ENCODE measurements around the gene MMP10. TPM values are rescaled to one million over a fixed set of nuclear protein-coding genes. Genes with fewer than 3 reads are reported as not detected.

The MMP10 gene
- total and polyA plus RNA-seq, 4 donors = not detected

GRCh38 chr11:102763440-102763839 is 17.0 kb downstream of the MMP10 start:
- Histone ChIP-seq H3K36me3 (ENCODE audit: control insufficient read depth in 4 of 4, insufficient read depth in 3 of 4, low read depth in 1 of 4, low read length in 3 of 4) (no peaks in the 10 kb centered on the region), H3K9ac (ENCODE audit: low read depth in 1 of 2, low read length in 2 of 2) (no peak overlapping the region), H3K9me3 (ENCODE audit: control insufficient read depth in 4 of 4, low read length in 3 of 4) (no peaks in the 10 kb centered on the region), H3K27ac (ENCODE audit: low read depth in 1 of 2, low read length in 2 of 2) (no peak overlapping the region), H3K4me3 (ENCODE audit: low read depth in 1 of 3, low read length in 3 of 3) (no peak overlapping the region), H3K4me1 (ENCODE audit: control insufficient read depth in 4 of 4, insufficient read depth in 4 of 4, low read length in 3 of 4) (no peaks in the 10 kb centered on the region), H3K27me3 (ENCODE audit: control insufficient read depth in 4 of 4, insufficient read depth in 4 of 4, low read length in 3 of 4) (peaks cover 0 to 4% (median 2%) of the 10 kb centered on the region in 4 donors)
- TF ChIP-seq MAX (IDR thresholded peaks at IDR 0.05) (no peak), JUND (IDR thresholded peaks at IDR 0.05) (no peak), TAF1 (conservative IDR thresholded peaks at IDR 0.05) (no peak), ZBTB33 (IDR thresholded peaks at IDR 0.05) (no peak), EGR1 (IDR thresholded peaks at IDR 0.05; ENCODE audit: low read depth in 2 of 2) (no peak), RAD21 (IDR thresholded peaks at IDR 0.05) (no peak), FOXA1 (IDR thresholded peaks at IDR 0.05) (no peak), HNF4G (IDR thresholded peaks at IDR 0.05) (no peak), NR2F2 (IDR thresholded peaks at IDR 0.05) (no peak), RXRA (IDR thresholded peaks at IDR 0.05) (no peak), ATF3 (IDR thresholded peaks at IDR 0.05) (no peak), FOXA2 (IDR thresholded peaks at IDR 0.05) (no peak), YY1 (IDR thresholded peaks at IDR 0.05) (no peak)
- DNase-seq (ENCODE audit: low spot score) = no peak
- WGBS = 61% methylated on average over 2 of the region's 2 CpGs

- H3K27ac ChIP-seq (ENCODE audit: low read depth in 1 of 2, low read length in 2 of 2) = no peak overlapping the region
- WGBS = 47% methylated on average over 2 of the region's 2 CpGs
- no peaks in the 10 kb centered on the region for H3K4me1 ChIP-seq (ENCODE audit: control insufficient read depth in 4 of 4, insufficient read depth in 4 of 4, low read length in 3 of 4)
- no peak overlapping the region for H3K9ac ChIP-seq (ENCODE audit: low read depth in 1 of 2, low read length in 2 of 2)
- no peaks in the 10 kb centered on the region for H3K9me3 ChIP-seq (ENCODE audit: control insufficient read depth in 4 of 4, low read length in 3 of 4)
- TF ChIP-seq FOXA1 (IDR thresholded peaks at IDR 0.05) = no peak
- TF ChIP-seq EGR1 (IDR thresholded peaks at IDR 0.05; ENCODE audit: low read depth in 2 of 2) = no peak
- no peak for TF ChIP-seq JUND (IDR thresholded peaks at IDR 0.05)
- TF ChIP-seq HNF4G (IDR thresholded peaks at IDR 0.05) = no peak
- no peak for TF ChIP-seq ZBTB33 (IDR thresholded peaks at IDR 0.05)
- no peak for TF ChIP-seq TAF1 (conservative IDR thresholded peaks at IDR 0.05)
- no peak for TF ChIP-seq MAX (IDR thresholded peaks at IDR 0.05)
- no peak for DNase-seq (ENCODE audit: low spot score)
- peaks cover 0 to 3% (median 0%) of the 10 kb centered on the region in 4 donors for H3K27me3 ChIP-seq (ENCODE audit: control insufficient read depth in 4 of 4, insufficient read depth in 4 of 4, low read length in 3 of 4)
- no peaks in the 10 kb centered on the region for H3K36me3 ChIP-seq (ENCODE audit: control insufficient read depth in 4 of 4, insufficient read depth in 3 of 4, low read depth in 1 of 4, low read length in 3 of 4)
- no peak overlapping the region for H3K4me3 ChIP-seq (ENCODE audit: low read depth in 1 of 3, low read length in 3 of 3)
Measured at GRCh38 chr11:102762361-102762767, 18.1 kb downstream of the MMP10 start.

- no peaks in the 10 kb centered on the region for H3K4me1 ChIP-seq (ENCODE audit: control insufficient read depth in 4 of 4, insufficient read depth in 4 of 4, low read length in 3 of 4)
- no peaks in the 10 kb centered on the region for H3K36me3 ChIP-seq (ENCODE audit: control insufficient read depth in 4 of 4, insufficient read depth in 3 of 4, low read depth in 1 of 4, low read length in 3 of 4)
- 80% methylated on average over 4 of the region's 4 CpGs for WGBS
- no peaks in the 10 kb centered on the region for H3K9me3 ChIP-seq (ENCODE audit: control insufficient read depth in 4 of 4, low read length in 3 of 4)
- no peak overlapping the region for H3K9ac ChIP-seq (ENCODE audit: low read depth in 1 of 2, low read length in 2 of 2)
- H3K27me3 ChIP-seq (ENCODE audit: control insufficient read depth in 4 of 4, insufficient read depth in 4 of 4, low read length in 3 of 4) = peaks cover 0 to 3% (median 0%) of the 10 kb centered on the region in 4 donors
- DNase-seq (ENCODE audit: low spot score) = no peak
- H3K27ac ChIP-seq (ENCODE audit: low read depth in 1 of 2, low read length in 2 of 2) = no peak overlapping the region
- no peak for TF ChIP-seq NR2F2 (IDR thresholded peaks at IDR 0.05)
- no peak for TF ChIP-seq TAF1 (conservative IDR thresholded peaks at IDR 0.05)
- TF ChIP-seq RXRA (IDR thresholded peaks at IDR 0.05) = no peak
- TF ChIP-seq CTCF (IDR thresholded peaks at IDR 0.05; ENCODE audit: low read depth, low read length, missing input control) = no peak
- no peak for TF ChIP-seq FOXA2 (IDR thresholded peaks at IDR 0.05)
- no peak for TF ChIP-seq MAX (IDR thresholded peaks at IDR 0.05)
- H3K4me3 ChIP-seq (ENCODE audit: low read depth in 1 of 3, low read length in 3 of 3) = no peak overlapping the region
Measured at GRCh38 chr11:102761646-102762238, 18.7 kb downstream of the MMP10 start.

Data from liver (tissue), 9 donors.